GM18951 (cell line): ENCODE measurements around the gene PRIM1.
"Not testable (repeated sequence)": the region's sequence is repeated elsewhere in the genome, so short reads cannot be mapped to it uniquely, and the experiment has no call there.

Experiments
- POLR2A ChIP-seq: IDR thresholded peaks from 4 replicates; pipeline ENCODE4 v1.6.1; 2011; ENCODE audit warnings: mild to moderate bottlenecking; ENCODE audit not compliant: insufficient read length, insufficient read depth; ENCODE audit errors: extremely low read depth
- in situ Hi-C: fragments of 300-500 bp; cut with MboI; formaldehyde crosslinking; loops from one replicate; pipeline ENCODE4 v1.12.0; 2022; ENCODE audit warnings: low sequenced_read_pairs, mixed read lengths, inconsistent platforms; ENCODE audit not compliant: unreplicated experiment

PRIM1 gene

DNA sequence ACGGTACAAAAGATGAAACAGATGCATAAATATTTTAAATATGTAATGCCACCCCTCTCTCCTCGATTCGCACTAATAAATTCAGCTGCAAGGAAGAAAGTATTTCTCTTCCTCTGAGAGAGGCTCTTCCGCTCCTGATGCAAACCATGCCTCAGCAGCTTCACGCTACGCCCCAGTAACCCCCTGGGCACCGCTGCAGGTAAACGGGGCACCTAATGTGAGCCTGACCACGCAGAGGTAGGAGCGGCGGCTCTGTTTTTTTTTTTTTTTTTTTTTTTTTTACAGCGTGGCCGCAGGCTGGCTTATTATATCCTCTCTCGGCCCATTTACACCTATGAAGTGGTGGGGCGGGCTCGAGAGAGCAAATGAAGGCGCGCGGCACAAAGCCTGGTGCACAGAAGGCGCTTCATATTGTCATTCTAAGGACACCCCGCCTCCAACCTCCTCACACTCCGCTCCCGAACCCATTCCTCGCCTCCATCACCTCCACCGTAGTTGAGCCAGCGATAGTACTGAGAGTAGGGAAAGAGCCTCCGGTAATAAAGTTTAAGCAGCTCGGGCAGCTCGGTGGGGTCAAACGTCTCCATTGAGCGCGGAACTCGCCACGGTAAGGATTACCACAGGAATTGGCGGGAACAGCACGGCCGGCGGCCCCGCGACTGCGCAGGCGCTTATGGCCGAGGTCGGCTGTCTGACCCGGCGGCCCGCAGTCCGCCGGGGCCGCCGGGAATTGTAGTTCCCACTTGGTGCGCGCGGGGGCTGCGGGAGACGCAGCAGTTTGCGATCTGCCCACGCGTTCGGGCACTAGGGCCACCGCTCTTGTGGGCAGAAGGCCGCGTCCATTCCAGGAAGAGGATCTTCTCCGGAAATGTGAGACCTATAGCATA lies at the start of gene PRIM1:
Gene PRIM1 (minus strand): TSS at position 612 of the 887 bp plus-strand sequence. CDS start 25 bp downstream, at position 587.
- peak; percentile 81 for TF ChIP-seq POLR2A
- in situ Hi-C loops = no loop called here

DNA sequence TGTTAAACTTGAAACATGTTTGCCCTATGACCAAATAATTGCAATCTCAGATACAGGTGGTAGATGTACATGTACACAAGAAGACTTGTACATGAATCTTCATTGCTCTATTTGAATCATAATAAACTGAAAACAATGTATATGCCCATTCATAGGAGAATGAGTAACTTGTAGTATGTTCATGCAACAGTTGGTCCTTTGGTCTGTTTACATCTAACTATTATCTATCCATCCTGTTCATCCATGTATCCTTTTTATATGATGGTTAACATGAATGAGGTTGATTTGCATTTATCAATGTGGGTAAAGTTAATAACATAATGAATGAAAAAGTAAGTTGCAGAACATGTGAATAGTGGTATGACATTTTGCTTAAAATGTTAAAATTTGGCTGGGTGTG lies 48.1 kb upstream of the PRIM1 start:
- in situ Hi-C loops = no loop called here
- TF ChIP-seq POLR2A = no peak

DNA sequence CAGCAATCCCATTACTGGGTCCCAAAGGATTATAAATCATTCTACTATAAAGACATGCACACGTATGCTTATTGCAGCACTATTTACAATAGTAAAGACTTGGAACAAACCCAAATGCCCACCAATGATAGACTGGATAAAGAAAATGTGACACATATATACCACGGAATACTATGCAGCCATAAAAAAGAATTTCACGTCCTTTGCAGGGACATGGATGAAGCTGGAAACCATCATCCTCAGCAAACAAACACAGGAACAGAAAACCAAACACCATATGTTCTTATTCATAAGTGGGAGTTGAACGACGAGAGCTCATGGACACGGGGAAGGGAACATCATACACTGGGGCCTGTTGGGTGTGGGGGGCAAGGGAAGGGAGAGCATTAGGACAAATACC lies 47.2 kb upstream of the PRIM1 start:
- in situ Hi-C loops = not testable (repeated sequence)

DNA sequence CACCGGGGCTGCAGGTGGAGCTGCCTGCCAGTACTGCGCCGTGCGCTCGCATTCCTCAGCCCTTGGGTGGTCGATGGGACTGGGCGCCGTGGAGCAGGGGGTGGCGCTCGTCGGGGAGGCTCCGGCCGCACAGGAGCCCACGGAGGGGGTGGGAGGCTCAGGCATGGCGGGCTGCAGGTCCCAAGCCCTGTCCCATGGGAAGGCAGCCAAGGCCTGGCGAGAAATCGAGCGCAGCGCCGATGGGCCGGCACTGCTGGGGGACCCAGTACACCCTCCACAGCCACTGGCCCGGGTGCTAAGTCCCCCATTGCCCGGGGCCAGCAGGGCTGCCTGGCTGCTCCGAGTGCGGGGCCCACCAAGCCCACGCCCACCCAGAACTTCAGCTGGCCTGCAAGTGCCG lies 43.7 kb upstream of the PRIM1 start:
- in situ Hi-C loops = not testable (repeated sequence)

DNA sequence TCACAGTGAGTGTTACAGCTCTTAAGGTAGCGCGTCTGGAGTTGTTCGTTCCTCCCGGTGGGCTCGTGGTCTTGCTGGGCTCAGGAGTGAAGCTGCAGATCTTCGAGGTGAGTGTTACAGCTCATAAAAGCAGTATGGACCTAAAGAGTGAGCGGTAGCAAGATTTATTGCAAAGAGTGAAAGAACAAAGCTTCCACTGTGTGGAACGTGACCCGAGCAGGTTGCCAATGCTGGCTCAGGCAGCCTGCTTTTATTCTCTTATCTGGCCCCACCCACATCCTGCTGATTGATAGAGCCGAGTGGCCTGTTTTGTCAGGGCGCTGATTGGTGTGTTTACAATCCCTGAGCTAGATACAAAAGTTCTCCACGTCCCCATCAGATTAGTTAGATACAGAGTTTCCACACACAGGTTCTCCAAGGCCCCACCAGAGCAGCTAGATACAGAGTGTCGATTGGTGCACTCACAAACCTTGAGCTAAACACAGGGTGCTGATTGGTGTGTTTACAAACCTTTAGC lies 43.0 kb upstream of the PRIM1 start:
- in situ Hi-C loops = not testable (repeated sequence)

DNA sequence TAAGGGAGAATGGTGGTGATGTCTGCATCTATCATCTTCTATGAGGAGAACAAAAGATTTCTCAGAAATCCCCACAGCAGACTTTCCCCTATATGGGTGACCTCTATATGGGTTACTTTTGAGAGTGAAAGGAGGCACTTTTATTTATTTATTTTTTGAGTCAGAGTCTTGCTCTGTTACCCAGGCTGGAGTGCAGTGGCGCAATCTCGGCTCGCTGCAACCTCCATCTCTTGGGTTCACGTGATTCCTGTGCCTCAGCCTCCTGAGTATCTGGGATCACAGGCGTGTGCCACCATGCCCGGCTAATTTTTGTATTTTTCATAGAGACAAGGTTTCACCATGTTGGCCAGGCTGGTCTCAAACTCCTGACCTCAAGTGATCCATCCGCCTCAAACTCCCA lies 41.0 kb upstream of the PRIM1 start:
- in situ Hi-C loops = not testable (repeated sequence)

DNA sequence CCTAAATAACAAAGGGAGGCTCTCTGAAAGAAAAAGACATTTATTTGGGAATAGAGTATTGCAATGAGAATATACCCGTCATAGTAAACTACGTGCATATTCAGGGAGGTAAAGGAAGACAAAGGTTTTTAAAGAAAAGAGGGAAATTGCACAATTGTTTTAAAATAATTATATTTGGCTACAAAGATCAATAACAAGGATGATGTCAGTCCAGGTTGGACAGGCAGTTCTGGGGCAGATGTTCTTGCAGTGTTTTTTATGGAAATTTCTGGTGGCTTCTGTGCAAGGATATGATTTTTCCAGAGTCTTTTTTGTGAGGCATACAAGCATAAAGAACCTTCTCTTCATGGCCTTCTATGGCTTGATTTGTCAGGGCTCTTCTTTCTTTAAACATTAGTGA lies 40.6 kb upstream of the PRIM1 start:
- in situ Hi-C loops = no loop called here
- TF ChIP-seq POLR2A = no peak

DNA sequence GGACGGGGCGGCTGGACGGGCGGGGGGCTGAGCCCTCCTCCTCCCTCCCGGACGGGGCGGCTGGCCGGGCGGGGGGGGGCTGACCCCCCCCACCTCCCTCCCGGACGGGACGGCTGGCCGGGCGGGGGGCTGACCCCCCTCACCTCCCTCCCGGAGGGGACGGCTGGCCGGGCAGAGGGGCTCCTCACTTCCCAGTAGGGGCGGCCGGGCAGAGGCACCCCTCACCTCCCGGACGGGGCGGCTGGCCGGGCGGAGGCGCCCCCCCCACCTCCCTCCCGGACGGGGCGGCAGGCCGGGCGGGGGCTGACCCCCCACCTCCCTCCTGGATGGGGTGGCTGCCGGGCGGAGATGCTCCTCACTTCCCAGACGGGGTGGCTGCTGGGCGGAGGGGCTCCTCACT lies 37.3 kb upstream of the PRIM1 start:
- in situ Hi-C loops = not testable (repeated sequence)

DNA sequence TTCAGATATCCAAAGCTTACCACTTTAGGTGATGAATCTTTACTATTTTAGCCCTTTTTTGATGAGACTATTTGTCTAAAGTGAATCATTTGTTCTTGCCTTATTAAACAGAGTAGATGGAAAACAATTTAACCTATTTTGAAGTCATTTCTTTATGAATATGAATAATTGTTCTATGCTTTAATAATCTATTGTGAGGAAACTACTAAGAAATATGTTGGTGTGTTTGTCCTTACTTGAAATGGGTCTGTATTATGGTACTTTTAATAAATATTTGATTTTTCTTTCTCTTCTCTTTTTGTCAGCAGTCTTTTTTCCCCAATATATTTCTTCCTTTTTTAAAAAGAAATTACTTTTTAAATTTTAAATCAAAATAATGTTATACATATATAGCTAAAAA lies 35.4 kb upstream of the PRIM1 start:
- no peak for TF ChIP-seq POLR2A
- in situ Hi-C loops = no loop called here

DNA sequence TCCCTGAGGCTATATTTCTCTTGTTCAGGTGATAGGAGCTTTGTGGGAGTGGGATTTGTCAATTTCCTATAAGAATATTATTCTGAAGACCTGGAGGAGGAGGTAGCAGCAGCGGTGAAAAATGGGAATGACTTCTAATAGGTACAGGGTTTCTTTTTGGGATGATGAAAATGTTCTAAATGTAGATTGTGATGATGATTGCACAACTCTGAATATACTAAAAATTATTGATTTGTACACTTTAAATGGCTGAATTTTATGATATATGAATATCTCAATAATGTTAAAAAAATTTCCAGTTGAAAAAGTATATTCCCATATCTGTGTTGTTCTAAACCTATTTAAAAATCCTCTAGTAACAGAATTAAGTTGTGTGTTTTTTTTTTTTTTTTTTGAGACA lies 33.8 kb upstream of the PRIM1 start:
- TF ChIP-seq POLR2A = no peak
- in situ Hi-C loops = no loop called here

DNA sequence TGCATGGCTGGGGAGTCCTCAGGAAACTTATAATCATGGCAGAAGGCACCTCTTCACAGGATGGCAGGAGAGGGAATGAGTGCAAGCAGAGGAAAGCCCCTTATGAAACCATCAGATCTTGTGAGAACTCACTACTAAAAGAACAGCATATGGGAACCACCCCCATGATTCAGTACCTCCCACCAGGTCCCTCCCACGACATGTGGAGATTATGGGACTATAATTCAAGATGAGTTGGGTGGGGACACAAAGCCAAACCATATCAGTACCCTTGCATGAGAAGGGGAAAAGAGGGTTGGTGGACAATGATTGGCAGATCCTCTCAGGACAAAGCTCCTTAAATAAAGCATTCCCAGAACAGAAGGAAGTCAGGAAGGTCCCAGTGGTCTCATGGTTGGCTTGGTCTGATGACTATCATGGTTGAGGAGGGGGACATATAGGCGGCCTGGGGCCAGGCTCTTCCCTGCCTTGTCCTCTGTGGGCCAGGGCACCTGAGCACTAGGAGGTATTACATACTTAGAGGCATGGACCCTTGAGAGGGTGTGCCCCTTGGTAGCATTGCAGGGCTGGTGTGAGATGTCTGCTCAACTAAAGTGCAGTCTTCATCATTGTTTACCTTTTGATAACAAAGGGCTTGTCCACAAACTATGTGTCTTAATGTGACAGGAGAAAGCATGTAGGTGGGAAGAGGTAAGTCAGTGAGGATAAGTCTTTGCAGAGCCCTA lies 33.2 kb upstream of the PRIM1 start:
- no peak for TF ChIP-seq POLR2A
- in situ Hi-C loops = no loop called here

DNA sequence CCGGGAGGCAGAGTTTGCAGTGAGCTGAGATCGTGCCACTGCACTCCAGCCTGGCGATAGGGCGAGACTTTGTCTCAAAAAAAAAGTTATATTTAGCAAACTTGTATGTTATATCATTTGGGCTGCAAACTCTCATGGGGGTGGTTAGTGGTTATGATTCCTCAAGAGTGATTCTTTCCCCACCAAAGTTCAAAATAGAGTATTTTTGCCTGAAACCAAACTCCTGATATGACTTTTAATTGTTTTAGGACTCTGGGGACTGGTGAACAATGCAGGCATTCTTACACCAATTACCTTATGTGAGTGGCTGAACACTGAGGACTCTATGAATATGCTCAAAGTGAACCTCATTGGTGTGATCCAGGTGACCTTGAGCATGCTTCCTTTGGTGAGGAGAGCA lies 29.6 kb upstream of the PRIM1 start:
- TF ChIP-seq POLR2A = no peak

DNA sequence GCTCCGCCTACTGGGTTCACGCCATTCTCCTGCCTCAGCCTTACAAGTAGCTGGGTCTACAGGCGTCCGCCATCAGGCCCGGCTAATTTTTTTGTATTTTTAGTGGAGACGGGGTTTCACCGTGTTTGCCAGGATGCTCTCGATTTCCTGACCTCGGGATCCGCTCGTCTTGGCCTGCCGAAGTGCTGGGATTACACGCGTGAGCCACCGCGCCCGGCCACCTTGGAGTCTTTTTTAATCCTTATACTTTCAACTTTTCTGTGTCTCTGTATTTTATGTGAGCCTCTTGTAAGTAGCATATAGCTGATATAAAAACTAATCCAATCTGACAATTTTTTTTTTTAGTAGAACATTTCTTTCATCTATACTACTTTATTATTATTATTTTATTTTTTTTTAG lies 26.6 kb upstream of the PRIM1 start:
- in situ Hi-C loops = no loop called here
- TF ChIP-seq POLR2A = no peak

More for the DNA sequence above, 29.6 kb upstream of the PRIM1 start:
- in situ Hi-C loops = no loop called here

DNA sequence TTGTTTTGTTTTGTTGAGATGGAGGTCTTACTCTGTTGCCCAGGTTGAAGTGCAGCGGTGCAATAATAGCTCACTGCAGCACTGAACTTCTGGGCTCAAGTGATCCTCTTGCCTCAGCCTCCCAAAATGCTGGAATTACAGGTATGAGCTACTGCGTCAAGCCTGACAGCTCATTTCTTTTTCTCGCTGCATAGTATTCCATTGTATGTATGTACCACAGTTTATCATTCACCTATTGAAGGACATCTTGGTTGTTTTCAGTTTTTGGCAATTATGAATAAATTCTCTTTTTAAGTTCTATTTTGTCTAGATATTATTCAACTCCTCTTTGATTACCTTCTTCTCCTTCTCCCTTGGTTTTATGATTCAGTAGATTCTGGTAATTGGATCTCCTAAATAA lies 24.5 kb upstream of the PRIM1 start:
- in situ Hi-C loops = no loop called here
- TF ChIP-seq POLR2A = no peak
